Measurements from ENCODE around the gene TMEM217.

TMEM217 gene

DNA sequence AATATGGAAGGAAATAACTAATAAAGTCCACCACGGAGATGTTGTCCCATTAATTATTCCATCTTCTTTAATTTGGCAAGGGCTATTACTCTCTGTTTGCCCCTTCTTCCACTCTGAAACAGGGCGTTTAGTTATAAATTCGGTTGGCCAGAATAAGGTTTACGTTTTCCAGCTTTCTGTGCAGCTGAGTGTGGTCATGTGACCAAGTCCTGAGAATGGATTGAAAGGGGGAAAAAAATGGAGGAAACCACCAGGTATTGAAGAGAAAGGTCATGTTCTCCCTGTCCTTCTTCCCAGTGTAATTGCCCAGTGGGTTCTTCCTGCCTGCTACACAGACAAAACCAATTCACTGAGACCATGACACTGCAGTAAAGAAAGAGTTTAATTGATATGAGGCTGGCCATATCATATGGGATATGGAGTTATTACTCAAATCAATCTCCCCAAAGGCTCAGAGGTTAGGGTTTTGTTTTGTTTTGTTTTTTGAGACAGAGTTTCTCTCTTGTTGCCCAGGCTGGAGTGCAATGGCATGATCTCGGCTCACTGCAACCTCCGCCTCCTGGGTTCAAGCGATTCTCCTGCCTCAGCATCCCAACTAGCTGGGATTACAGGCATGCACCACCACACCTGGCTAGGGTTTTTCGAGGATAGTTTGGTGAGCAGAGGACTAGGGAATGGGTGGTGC is 14.7 kb downstream of the TMEM217 start:
- no peak for DNase-seq

DNA sequence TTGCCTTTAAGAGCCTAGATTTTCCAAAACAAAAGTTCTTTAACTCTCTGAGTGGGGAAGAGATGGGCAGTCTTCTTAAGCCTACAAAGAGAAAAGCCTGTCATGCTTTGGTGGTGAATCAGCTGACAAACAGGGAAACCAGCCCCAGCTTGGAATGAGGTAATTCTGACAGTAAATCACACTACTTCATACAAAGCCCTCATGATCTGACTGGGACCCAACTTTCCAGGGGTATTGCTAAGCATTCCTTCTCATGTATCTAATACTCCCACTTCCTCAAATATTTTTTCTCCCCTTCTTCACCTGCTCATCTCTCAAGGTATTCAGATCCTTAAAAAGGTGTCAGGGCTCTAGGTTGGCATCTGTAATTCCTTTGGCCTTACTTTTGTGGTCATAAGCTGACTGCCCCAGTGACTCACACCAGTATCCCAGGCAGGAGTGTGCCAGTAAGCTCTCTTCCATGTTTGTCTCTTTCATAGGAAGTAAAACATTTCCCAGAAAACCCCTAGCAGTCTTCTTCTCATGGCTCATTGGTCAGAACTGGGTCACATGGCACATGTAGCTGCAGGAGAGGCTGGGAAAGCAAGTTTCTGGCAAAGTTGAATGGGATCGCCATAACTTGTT is 15.4 kb downstream of the TMEM217 start:
- no peak for DNase-seq

DNA sequence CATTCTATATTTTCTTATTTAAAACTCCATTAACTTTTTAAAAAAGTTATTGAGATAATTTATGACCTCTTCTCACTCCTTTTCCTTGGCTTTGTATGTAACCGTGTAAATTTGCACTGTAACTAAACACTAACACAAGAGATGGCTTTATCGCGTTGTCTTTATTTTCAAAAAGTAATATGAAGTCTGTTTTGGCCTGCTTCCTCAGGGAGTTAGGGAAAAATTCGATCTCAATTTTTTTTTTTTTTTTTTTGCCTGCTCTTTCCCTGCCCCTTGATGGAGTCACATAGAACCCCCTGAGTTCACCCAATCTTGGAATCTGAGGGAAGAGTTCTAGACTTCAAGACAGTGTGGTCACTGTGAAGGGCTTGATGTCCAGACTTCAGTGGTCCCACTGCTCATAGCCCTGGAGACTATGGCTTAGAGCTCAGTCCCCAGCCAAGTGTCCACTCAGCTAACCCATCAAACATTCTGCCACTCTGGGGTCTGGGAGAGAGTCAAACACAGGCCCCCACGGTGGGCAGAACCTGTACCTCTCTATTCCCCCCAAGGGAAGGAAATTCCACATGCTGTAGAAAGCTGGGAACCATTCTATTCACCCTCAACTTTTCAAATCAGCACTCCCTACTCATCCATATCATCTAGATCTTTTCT is 16.0 kb downstream of the TMEM217 start:
- no peak for DNase-seq

GRCh38 chr6:37241131-37241530 is 16.8 kb downstream of the TMEM217 start:
- no peak for DNase-seq

DNA sequence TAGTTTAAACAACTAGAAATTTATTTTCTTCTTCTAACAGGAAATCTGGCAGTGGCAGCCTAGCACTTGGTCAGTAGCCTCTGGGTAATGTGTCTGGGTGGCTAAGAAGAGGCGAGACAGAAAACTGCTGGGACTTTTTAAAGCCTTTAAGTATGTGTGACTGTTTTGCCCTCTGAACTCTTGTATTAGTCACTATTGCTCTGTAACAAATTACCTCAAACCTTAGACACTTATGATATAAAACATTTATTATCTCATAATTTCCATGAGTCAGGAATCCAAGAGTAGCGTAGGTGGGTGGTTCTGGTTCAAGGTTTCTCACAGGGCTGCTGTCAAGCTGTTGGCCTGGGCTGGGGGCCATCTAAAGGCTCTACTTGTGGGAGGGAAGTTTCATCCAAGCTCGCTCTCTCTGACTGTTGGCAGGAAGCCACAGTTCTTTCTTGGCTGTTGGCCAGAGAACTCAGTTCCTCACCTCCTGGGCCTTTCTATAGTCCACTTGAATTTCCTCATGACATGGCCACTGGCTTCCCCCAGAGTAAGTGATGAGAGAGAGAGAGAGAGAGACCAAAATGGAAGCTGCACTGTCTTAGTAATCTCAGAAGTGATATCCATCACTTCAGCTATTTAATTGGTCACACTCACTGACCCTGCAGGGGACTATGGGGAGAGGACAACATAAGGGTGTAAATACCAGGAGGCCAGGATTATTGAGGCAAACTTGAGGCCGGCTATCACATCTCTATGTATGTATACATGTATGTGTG is 17.8 kb downstream of the TMEM217 start:
- peak; percentile 43 for DNase-seq

DNA sequence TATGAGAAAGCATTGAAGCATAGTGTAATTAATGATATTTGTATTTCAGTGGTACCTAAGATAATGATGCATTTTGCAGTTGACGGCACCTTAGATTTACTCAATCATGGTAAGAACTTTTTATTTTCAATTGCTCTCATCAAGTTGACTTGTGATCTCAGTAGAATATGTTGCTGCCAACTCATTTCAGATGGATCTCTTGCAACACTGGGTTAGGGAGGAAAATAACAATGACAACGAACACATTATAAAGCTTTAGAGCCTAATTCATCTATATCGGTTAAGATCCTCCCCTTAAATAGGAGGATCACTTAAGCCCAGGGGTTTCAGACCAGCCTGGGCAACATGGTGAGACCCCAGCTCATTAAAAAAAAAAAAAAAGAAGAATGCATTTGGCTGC is 18.4 kb downstream of the TMEM217 start:
- DNase-seq, result no peak

DNA sequence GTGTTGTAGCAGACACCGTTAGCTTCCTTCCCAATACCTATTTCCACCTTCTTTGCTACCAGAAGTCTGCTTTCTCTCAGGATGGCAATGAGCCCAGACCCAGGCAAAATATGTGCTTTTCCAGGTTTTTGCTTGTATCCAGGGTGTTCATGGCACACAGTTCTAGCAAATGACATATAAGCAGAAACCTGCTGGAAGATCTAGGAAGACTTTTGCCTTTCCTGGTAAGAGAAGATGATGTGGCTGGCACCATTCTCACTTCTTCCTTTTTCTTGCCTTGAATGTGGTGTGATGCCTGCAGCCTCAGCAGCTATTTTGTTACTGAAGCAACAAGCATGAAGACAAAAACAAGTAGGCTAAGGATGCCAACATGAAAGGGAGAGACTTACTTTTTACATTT is 19.6 kb downstream of the TMEM217 start:
- no peak for DNase-seq

GRCh38 chr6:37237789-37238188 is 20.2 kb downstream of the TMEM217 start:
- DNase-seq, result no peak

- DNase-seq, result no peak
These were observed 21.0 kb downstream of the TMEM217 start for GRCh38 chr6:37236921-37237320.

DNA sequence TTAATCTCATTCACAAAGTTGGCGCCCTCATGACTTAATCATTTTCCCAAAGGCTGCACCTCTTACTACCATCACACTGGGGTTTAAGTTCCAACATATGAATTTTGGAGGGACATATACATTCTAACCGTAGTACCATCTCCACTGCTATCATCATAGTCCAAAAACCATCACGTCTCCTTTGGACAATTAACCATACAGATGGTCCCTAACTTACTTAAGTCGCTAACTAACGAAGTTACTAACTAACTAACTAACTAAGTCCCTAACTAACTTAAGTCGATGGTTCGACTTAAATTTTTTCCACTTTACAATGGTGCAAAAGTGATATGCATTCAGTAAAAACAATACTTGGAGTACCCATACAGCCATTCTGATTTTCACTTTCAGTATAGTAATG is 24.4 kb downstream of the TMEM217 start:
- no peak for DNase-seq

GRCh38 chr6:37232430-37233017 is 25.4 kb downstream of the TMEM217 start:
- no peak for DNase-seq

DNA sequence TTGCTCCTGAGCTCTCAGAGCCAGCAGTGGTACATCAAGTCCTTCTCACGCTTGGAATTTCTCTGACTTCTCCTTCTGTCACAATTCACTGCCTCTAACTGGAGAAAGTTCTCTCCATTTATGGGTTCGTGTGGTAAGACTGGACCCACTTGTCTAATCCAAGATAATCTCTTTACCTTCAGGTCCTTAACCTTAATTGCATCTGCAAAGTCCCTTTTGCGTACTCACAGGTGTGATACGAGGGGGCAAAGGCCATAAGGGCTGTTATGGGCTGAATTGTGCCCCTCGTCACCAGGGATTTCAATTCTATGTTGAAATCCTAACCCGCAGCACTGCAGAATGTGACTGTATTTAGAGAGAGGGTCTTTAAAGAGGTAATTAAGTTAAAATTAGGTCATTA is 27.8 kb downstream of the TMEM217 start:
- DNase-seq, result no peak

GRCh38 chr6:37225350-37226169 is 32.4 kb downstream of the TMEM217 start:
- DNase-seq, result no peak

GRCh38 chr6:37222992-37223391 is 35.0 kb downstream of the TMEM217 start:
- no peak for DNase-seq

- DNase-seq, result peak; percentile 95
These were observed 35.6 kb downstream of the TMEM217 start for GRCh38 chr6:37222125-37222967.

DNA sequence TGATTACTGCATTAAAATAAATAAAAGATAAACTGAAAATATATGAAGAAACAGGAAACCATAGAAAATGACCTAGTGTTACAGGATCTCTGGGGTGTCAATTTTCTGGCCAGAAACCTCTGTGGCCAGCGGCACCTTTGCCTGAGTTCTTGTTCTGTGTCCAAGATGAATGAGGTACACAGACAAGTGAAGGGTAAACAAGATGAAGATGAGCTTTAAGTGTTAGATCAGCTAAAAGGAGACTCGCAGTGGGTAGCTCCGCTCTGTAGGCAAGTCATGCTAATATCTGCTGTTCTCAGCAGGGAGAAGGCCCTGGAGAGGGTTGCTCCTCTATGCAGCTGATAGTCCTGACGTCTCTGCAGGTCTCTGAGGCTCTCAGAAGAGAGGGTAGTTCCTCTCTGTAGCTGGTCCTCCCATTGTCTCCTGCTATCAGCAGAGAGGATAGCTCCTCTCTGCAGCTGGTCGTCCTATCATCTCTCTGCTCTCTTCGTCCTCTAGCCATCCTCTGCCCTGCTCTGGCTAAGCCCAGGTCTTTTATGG is 36.3 kb downstream of the TMEM217 start:
- no peak for DNase-seq

DNA sequence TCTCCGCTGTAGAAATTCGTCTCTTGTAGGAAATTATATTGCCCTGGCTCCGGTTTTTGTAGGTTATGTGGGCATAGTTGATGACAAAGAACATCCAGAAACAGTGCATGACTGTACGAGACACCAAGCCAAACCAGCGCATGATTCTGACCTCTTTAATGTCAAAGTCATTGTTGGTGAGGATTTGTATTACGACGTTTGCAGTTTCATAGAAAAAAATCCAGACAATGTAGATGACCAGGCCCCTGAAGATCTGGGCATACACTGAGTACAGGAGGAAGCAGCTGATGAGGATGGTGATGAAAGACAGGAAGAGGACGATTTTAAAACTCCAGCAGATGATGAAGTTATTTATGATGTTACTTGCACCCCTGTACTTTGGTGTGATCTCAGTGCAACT is 39.4 kb downstream of the TMEM217 start:
- DNase-seq, result no peak

- no peak for DNase-seq
These were observed 39.9 kb downstream of the TMEM217 start for GRCh38 chr6:37218061-37218460.

DNA sequence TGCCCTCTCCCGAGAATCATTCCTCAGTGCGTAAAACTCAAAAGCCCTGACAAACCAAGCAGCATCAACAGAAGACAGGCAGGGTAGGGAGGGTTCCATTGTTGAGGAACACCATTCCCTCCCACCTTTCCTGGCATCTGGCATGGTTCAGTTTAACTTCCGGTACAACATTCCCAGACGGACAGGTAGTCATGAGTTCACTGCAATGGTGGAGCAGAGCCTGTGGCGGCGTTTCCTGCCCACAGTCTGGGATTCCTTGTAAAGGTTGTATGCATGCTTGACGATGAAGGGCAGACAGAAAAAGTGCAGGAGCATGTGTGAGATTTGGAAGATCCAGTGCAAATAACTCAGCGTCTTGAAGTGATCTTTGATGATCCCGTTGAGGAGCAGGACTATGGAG is 45.7 kb downstream of the TMEM217 start:
- no peak for DNase-seq

DNA sequence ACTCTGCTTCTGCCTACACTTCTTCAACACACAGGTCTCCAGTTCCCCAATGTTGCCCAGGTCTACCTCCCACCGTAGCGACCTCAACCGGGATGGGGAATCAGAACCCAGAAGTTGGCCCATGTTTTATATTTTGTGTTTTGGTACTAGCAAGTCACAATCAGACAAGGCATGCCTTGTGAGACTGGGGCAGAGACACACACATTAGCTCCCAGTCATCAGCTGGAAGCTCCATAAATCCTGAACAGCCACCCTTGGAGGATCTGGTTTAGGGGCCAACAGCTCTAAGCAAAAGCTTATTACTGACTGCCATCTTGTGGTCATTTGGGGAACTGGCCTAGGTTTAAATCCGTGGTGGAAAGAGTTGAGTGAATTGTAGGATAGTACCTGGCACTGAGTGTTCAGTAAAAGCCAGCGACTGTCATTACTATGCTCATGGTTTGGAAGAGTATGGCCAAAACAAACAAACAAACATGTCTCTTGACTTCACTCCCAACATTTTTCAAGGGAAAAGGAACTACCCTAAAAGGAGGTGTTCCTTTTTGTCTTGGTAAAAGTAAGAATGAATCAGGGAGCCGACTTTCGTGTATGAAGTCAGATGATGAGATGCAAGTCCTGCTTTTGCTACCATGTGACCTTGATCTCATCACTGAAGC is 47.5 kb downstream of the TMEM217 start:
- peak; percentile 86 for DNase-seq
